Mucosa of gallbladder (tissue), 1 donor: Measurements from ENCODE around the gene RERE. TPM values are rescaled to one million over a fixed set of nuclear protein-coding genes. Genes with fewer than 3 reads are reported as not detected.

ENCODE experiments used
- DNase-seq: peaks from one replicate; pipeline ENCODE4 v3.0.0-alpha.2; 2020; ENCODE audit warnings: low spot score
- total RNA-seq: library from RNA; stranded (reverse); gene quantifications from one replicate; pipeline ENCODE4 v1.2.1, GENCODE V29; 2021
- donor health status: DM: no; HTN: no; CAD: no.

Gene RERE
- total RNA-seq, 1 donor from 2014 or later, result 134 TPM

DNA sequence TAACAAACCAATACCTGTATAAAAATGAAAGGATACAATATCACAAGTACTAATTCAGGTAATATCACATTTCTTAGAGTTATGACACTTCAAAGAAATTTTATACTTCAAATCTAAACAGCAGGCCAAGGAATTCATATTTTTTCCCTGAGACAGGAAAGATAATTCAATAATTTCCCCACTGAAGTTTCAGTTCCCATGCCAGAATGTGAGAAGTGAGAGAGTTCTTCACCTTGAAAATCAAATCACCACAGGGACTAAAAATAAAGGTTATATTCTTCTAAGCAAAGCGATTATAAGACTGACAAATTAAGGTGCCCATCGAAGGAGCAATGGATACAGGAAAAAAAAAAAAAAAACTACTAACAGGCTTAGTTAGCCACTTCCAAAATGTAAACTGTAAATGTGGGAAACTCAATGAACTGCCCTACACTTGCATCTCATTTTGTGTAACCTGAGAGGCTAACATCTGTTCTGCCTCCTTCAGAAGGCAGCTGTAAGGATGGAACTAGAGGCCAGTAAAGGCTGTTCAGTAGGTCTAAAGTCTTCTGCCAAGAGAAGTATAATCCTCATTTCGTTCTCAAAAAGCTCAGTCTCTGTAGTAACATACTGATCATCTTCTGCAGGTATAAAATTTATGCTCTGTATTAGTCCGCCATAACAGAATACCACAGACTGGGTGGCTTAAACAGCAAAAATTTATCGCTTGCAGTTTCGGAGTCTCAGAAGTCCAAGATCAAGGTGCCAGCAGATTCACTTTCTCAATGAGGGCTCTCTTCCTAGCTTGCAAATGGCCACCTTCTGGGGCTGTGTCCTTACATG is 127.8 kb downstream of the RERE start:
- no peak for DNase-seq

DNA sequence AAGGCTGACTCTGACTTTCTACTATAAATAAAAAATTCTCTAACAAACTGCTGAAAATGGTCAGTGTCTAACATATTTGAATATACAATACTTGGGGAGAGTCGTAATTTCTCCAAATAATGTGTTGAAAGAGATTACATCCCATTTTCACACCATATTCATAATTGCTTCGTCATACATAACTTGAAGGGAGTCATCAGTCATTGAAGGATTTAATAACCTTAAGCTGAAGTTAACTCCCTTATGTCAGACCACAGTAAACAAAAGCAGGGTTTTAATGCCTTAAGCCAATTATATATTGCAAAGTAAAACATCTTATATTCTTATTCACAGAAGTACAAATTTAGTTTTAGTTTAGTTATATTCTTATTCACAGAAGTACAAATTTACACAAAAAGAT is 129.9 kb downstream of the RERE start:
- no peak for DNase-seq

DNA sequence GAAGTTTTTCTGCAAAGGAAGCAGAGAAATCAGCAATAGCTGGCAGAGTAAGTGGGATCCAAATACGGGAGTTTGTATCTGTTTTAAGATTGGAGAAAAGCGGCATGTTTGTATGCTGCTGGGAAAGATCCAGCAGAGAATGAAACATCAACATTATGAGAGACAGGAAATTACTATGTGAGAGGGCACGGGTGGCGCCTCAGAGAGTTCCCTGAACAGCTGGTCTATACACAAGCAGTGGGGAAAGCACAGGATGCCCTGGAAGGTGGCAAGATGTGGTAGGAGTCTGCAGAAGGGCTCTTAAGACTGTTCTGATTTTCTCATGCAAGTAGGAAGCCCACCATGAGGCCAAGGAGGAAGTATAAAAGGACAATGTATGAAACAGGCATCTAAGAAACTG is 130.4 kb downstream of the RERE start:
- DNase-seq, result no peak

DNA sequence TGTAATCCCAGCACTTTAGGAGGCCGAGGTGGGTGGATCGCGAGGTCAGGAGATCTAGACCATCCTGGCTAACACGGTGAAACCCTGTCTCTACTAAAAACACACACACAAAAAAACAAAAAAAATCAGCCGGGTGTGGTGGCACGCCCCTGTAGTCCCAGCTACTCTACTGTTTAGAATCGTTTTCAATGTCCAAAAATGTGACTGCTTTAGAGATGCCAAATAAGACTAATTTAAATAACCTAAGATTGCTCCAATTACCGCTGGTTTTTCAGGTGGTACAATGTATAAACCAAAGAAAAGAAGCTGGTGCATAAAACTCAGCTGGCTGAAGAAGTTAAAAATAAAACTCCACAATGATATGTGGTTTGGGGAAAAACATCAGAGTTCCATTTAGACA is 132.0 kb downstream of the RERE start:
- DNase-seq, result no peak

DNA sequence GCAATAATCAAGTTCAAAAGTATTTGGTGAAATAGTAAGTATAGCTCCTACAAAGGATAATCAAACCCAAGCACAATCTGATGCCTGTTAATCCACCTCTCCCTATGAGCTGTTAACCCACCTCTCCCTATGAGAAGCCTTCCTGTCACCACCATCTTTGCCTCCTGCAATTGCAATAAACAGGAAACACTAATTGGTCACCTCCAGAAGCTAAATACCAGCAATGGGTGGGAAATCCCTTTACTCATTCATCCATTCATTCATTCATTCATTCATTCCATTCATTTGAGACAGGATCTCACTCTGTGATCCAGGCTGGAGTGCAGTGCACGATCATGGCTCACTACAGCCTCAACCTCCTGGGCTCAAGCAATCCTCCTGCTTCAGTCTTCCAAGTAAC is 132.8 kb downstream of the RERE start:
- no peak for DNase-seq

DNA sequence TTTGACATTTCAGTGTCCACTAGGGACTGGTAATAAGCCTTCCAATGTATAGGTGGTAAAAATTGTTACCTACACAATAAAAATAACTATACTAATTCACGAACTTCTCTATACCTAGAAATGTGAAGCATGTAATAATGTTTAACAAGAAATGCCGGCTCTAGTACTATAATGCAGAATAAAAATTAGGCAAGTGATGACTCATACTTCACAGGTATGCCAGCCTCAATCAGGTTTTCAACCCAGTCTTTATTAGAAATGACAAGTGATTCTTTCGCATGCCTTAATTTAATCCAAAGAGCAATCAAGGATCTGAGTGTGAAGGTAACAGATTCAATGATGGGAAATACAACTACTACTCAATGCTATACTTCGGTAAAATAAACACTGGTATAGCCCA is 134.9 kb downstream of the RERE start:
- no peak for DNase-seq

DNA sequence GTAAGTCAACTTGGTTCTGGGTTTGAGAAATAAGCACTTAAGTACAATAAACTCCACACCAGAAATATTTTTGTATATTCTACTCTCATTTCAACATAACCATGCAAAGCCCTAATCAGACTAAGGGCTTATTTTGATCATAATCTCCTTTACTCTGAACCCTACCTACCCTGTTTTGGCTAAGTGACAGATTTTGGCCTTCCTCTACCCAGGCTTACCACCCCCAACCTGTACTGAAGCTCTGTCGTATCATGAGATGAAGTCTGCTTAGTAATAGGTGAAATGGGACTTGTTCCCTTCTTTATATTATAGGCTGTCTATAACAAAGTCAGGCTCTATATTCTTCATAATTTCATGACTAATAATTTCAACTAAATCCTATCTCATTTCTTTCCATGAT is 135.5 kb downstream of the RERE start:
- DNase-seq, result no peak

DNA sequence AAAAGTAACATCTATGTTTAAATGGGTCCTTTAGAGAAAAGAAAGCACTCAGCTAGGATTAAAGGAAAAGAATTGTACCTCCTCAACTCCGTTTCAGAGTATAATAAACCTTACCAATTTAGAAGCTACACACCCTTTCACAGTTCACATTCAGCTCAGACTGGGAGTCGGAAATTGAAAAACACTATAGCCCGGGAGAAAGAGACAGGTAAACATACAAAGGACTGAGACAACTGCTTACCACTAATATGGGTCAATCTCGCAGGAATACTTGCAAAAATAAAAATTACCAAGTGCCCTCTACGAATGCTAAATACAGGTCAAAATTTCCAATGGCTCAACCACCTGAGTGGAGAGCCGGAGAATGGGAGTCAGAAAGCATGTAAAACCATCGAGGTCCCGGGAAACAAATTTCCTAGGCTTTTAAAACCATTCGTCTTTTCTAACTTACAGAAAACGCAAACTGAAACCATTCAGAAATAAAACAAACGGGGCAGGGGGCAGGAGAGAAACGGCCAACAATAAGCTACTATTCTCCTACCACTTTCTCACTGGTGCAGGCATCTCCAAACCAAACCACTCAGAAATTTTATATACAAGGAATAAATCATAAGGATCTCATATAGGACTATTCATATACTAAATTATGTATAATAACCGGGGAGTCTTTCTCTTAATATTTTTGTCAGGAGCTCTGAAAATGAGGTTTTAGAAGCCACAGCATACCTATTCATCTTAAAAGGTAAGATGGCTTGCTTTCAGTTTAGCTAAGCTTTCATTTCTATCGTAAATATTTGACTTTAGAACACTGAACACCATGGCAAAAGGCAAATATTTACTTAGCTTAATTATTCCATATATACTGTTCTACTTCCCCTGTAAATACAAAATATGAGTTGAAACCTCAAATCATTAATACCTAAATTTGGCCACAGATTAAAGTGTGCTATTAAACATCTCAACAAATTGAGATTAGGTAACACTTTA is 136.5 kb downstream of the RERE start:
- DNase-seq, result no peak

DNA sequence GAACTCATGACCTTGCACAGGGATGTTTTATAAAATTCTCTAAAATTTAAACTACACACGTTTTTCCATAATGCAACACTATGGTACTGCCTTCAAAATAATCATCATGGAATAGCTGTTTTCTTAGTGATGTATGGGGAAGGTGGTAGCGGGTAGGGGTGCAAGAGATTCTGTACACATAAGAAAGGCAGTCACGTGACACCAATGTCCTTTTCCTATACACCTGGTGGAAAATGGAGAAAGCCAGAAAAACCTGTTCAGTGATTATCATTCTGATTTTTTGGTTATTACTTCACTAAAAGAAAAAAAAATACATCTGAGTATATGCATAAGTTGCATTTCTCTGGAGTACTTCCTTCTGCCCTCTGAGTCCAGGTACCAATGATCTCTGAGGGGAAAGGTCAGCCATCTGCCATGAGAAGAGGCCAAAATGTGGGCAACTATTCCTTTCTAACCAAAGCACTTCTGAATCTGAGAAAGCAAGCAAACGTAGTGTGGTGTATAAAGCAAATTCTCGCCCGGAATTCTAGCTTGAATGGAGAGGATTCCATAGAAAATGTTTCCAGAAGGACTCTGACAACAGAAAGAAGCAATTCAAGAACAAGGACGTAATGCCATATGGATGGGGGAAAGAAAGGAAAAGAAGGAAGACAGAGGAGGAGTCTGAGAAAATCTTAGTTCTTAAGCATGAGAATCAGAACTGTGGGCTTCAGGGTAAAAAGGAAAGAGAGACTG is 137.3 kb downstream of the RERE start:
- no peak for DNase-seq

DNA sequence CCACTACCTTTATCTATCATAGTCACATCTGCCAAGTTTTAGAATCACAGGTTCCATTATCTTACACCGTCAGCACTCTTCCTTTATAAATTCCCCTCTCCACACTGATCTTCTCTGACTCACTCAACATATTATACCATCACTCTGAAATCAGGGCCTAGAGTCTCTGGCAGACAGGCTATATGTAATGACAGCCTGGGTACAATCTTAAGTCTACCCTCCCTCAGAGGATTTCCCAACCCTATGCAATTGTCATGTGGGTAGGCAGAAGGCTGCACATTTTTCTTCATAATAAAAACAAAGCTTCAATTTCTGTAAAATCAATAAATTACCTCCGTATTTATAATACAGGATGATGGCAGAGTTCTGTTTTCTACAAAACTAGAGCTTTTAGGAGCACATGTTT is 138.0 kb downstream of the RERE start:
- DNase-seq, result no peak

DNA sequence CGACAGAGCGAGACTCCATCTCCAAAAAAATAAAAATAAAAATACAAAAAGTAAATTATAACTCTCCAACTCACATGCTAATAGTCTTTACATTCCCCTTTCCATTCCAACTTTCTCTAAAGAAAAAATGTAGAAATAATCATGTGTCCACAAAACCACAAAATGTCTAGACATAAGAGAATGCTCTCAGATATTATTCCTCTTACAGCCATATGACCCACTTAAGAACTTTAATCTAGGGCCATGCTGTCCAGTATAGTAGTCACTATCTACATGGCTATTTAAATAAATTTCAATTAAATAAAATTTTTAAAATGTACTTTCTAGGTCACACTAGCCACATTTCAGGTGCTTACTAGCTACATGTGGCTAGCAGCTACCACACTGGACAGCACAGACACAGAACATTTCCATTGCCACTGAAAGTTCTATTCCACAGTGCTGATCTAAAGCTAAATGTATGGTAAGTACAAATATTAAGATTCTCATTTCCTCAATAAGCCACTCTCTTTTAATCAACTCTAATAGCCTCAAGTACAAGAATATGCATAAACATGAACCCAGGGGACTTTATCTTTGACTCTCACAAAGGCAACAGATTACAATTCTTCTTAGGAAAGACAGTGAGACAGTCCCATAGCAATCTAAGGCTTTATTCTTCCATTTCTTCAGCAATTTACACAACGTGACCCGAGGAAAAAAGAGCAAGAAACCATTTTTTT is 138.6 kb downstream of the RERE start:
- no peak for DNase-seq

DNA sequence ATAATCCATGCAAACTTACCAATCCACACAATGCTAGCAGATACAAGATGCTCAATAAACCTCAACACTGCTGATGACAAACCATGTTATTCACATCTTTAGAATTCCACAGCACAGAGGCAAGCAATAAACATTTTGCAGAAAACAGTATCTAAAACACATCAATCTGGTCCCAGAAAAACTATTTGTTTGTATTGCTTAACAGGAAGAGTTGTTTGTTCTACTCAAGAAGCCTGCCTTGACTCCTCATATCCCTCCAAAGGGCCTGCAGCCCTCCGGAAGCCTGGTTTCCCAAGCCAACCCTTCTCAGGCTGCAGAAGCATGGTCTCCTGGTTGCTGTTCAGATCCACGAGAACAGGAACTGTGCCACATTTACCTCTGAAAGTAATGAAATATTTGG is 139.7 kb downstream of the RERE start:
- no peak for DNase-seq

DNA sequence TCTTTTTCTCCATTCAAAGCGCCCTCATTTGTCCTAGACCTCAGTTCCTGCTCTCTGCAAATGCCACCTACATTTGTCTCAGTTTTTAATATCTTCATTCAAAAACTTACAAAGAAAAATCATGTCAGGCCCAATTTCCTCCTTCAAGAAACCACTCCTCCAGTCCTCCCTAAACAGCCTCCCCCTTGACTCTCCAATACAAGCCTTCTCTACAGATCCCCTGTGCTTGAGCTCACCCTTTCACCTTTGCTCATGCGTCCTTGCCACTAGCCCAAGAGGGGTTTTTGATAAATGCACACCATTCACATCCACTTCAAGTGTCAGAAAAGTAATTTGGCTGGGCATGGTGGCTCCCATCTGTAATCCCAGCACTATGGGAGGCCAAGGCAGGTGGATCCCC is 140.6 kb downstream of the RERE start:
- DNase-seq, result no peak

DNA sequence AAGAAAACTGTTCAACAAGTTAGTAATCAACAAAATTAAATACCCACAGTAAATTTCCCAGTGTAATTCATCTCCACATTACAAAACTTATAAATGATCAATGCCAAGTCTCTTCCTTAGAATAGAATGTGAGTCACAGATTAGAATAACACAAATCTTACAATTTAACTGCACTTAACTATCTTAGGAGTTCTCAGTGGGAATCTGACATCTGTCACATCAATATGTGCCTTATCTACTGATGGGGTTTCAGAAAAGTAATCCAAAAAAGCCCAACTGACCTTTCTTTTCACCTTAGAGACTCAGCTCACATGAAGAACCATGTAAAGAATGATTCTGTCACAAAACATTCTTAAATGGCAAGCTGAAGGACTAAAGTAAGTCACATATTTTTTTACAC is 141.4 kb downstream of the RERE start:
- no peak for DNase-seq

DNA sequence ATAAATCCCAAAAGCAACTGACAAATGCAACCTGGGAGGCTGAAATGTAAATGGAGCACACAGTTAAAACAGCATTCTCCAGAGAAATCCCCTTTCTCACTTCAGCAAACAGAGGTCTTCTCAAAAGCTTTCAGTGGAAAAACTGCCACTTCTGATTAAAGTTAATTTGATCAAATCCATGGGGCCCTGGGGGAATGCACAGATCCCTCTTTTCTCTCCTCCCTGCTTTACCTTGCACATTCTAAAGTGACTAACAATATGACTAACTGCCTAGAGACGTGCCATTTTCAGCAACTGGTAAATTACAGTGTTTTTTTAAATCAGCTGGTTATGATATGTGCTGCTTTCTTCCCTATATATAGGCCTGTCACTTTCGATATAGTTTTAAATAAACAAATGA is 142.5 kb downstream of the RERE start:
- DNase-seq, result no peak

DNA sequence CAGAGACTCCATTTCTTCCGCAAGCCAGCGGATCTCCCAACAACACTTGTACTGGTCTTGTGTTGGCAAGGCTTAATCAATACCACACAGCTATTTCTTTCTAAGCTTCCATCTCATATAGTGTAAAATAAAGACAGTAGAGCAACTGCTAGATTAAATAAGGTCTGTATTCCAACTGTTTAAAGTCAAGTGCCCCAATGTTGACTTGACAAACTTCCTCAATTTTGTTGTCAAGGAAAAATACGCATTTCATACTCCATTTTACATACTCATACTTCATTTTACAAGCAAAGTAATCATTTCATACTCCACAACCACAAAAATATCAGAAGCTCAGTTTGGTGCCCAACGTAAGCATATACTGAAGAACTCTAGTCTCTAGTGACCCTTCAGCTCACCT is 143.0 kb downstream of the RERE start:
- no peak for DNase-seq

DNA sequence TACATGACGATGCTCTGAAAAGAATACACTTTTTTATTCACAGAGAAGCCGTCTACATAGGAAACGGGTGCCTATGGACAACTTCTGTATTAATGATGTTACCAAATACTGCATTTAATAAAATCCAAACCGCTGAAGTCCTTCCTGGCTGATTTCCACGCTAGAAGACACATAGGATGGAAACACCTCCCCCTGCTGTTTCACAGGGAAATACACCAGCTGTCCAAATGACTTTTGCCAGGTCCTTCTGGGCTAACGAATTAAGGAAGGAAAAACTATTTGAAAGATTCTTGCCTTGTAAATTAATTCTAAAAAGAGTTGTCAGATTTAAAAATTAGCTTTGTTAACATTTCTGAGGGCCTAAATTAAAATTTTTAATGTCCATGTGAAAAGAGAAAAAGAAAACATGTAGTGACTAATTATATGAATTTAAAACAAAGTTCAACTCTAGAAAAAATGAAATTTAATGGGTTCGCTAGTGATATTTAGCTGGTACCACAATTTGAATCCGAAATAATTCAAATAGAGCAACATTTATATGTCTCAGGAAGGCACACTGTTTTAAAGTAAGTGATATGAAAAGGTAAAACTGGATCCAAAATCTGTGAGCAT is 146.0 kb downstream of the RERE start:
- DNase-seq, result peak; percentile 60

DNA sequence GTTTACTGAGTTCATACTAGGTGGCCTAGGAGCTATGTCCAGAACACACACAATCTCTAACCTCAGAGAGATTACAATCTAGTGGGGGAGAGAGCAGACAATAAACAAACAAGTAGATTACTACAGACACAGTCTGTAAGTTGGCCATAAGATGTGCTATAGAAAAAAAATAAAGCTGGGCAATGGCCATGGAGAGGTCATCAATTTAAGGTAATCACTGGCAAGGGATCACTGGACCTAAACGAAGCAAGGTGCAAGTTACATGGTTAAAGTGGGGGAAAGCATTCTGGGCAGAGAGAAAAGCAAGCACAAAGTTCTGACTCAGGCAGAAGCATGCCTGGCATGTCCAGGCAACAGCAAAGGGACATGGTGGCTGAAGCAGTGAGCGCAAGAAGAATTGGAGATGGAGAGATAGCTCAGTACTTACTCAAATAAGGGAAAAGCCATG is 147.0 kb downstream of the RERE start:
- DNase-seq, result no peak

DNA sequence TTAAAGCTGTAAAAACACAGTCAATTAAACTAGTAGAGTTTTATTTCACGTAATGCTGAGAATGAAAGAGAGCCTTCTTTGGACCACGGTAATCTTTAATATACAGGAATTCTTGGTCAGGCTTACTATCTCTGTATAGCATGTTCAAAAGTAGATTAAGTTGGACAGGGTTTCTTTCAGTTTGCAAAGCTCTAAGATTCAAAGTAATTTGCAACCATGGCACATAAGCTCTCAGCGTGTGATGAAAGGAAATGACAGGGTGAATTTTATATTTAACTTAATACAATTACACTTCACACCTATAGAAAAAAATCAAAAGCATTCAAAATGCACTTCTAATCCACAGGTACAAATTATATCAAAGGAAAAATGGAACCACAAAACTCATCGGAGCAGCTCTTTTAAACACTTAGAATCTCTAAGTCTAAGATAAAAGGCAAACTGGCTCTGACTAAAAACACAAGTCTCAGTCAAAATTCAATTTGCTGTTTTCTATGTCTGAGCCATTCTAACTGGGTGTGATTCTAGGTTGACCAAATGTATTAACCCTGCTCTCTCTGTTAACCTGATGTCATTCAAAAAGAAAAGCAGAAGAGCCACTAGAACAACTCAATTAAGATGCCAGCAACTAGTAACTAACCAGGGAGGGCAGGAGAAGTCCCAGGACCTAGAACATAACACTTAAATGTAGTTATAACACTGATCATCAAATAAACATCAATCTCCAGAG is 147.7 kb downstream of the RERE start:
- DNase-seq, result no peak

DNA sequence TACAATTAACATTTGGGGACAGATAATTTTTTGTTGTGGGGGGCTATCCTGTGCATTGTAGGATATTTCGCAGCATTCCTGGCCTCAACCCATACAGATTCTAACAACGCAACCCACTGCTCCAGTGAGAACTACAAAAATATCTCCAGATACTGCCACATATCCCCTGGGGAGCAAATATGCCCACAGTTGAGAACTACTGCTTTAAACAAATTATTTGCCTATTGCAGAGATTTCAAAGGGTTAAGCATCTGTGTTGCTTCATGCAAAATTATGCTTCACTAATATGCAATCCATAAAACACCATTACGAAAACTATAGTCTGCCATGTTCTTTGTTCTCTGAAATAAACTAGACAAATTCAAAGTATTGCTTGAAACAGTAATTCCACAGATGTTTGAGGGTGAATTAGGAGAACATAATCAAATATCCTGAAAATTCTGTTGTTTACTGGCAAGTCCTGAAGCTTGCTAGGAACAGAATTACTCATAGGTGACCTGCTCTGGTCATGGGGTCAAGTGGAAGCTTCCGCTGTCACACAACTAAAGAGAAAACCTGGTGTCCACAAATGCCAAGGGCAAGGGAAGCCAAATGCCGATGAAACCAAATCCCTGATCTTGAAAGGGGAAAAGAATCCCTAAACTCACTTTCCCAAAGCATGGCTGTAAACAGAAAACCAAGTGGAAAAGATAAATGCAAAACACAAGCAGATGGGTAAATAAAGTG is 149.4 kb downstream of the RERE start:
- no peak for DNase-seq
